ENCODE data around the gene CAPN15. TPM values are rescaled to one million over a fixed set of nuclear protein-coding genes. Genes with fewer than 3 reads are reported as not detected.

Gene CAPN15
- total and polyA plus RNA-seq, 2 of the 4 experiments (the other 2 are of a cell fraction): 9.3 to 24.3 TPM

DNA sequence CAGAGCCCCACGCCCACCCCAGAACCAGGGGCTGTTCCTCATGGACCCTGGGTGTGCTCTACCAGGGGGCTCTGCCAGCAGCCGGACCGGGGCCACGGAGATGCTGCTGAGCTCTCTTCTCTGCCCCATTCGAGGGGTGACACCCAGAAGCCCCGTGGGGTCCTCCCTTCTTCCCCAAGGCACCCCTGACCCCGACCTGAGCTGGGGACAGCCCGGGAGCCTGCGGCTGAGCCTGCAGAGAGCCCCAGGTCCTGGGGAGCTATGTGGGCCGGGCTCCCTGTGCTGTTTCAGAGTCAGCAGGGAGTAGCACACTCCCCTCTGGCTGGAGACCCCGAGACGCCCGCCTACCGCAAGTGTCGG, 31.5 kb downstream of the CAPN15 start:
- no peak overlapping the region for H2BK120ac ChIP-seq (ENCODE audit: low read depth, low read length)
- in situ Hi-C loops (cut with MboI; ENCODE audit: low sequenced_read_pairs) (no loop called here), intact Hi-C loops (cut with micrococcal nuclease) (no loop called here), dilution Hi-C loops (cut with HindIII; ENCODE audit: low sequenced_read_pairs, unreplicated experiment) (no loop called here)
- H4K5ac ChIP-seq (ENCODE audit: low read depth, low read length): no peak overlapping the region
- H2AK9ac ChIP-seq (replicated peaks; ENCODE audit: low read depth, low read length, poor library complexity): no peak overlapping the region
- peaks cover 48% of the 10 kb centered on the region for H3K27me3 ChIP-seq (ENCODE audit: control insufficient read depth, insufficient read depth, low read length)
- H4K8ac ChIP-seq (ENCODE audit: low read depth in 2 of 2, low read length in 2 of 2): no peak overlapping the region
- H3K14ac ChIP-seq (replicated peaks; ENCODE audit: low read depth, low read length): no peak overlapping the region
- H3K9me3 ChIP-seq (ENCODE audit: control insufficient read depth, insufficient read depth, low read length): no peaks in the 10 kb centered on the region
- no peak overlapping the region for H3K9ac ChIP-seq (ENCODE audit: low read depth, low read length)
- H2BK20ac ChIP-seq (ENCODE audit: low read depth, low read length): no peak overlapping the region
- H3K79me1 ChIP-seq (ENCODE audit: low read depth in 1 of 2, low read length in 2 of 2): no peaks in the 10 kb centered on the region
- H3K56ac ChIP-seq (ENCODE audit: extremely low read depth, insufficient read depth, low read length): no peak overlapping the region
- H3K4me3 ChIP-seq (ENCODE audit: insufficient read depth, low read depth, low read length): no peak overlapping the region
- peaks cover 9% of the 10 kb centered on the region; the same call in 1 of the 2 replicates for H4K20me1 ChIP-seq (ENCODE audit: insufficient read depth, low read length)
- H2BK15ac ChIP-seq (ENCODE audit: low read depth, low read length): no peak overlapping the region
- no peak overlapping the region for H3K18ac ChIP-seq (ENCODE audit: low read depth, low read length)
- no peak overlapping the region for H3K4ac ChIP-seq (ENCODE audit: low read depth, low read length)
- ChIA-PET CTCF (no interaction called here), POLR2A (ENCODE audit: unreplicated experiment) (no interaction called here)
- DNase-seq (no peak), ATAC-seq (ENCODE audit: low read depth) (no peak)
- peaks cover under 1% of the 10 kb centered on the region; the same call in 1 of the 2 replicates for H3K36me3 ChIP-seq (ENCODE audit: control insufficient read depth, insufficient read depth, low read length)
- H3K23ac ChIP-seq (ENCODE audit: low read depth, low read length): no peak overlapping the region
- H3K4me1 ChIP-seq (ENCODE audit: control insufficient read depth, insufficient read depth, low read length): 0 out of 2 replicates have a peak, but pooled peaks cover 3% of the 10 kb centered on the region
- no peak overlapping the region for H3K27ac ChIP-seq (ENCODE audit: insufficient read depth, low read length)
- no peak overlapping the region for H2AFZ ChIP-seq (replicated peaks; ENCODE audit: low read length, poor library complexity)
- 66% methylated on average over 7 of the region's 15 CpGs; no CpG with 5 or more reads in 1 of the 2 experiments for WGBS, 2 experiments (ENCODE audit: extremely low coverage in 2 of 2, insufficient read length in 1 of 2)
- H3K4me2 ChIP-seq (ENCODE audit: low read depth, low read length): no peak overlapping the region
- H4K91ac ChIP-seq (ENCODE audit: insufficient read depth, low read depth, low read length): no peak overlapping the region
- H3K9me1 ChIP-seq (ENCODE audit: insufficient read depth, low read length): no peaks in the 10 kb centered on the region; the same call in 1 of the 2 replicates
- no peak overlapping the region for H2AK5ac ChIP-seq (ENCODE audit: low read depth, low read length)
- H2BK5ac ChIP-seq (ENCODE audit: low read depth, low read length, poor library complexity, severe bottlenecking): no peak overlapping the region
- TF ChIP-seq NFE2L2 (IDR thresholded peaks at IDR 0.05; ENCODE audit: low read depth, low read length) (no peak), SMC3 (IDR thresholded peaks at IDR 0.05; ENCODE audit: low read depth, low read length) (no peak), RAD21 (IDR thresholded peaks at IDR 0.05; ENCODE audit: low read length) (no peak), FOS (IDR thresholded peaks at IDR 0.05; ENCODE audit: low read depth, low read length) (no peak)
- no TSS peak for BruUV-seq (replicated peaks)

Measured in IMR-90 (cell line).